GM12875 (cell line): ENCODE results near the gene NPY.

Source experiments
- H3K4me3 ChIP-seq: one replicate; pipeline ENCODE4 v1.5.1; 2011; ENCODE audit warnings: low read depth, low read length, control low read depth
- TF ChIP-seq, protein P1 (sequence below): IDR thresholded peaks from 2 replicates; pipeline ENCODE4 v1.5.1; 2011; ENCODE audit warnings: low read depth, mild to moderate bottlenecking, control low read depth, inconsistent platforms, low read length, moderate library complexity, borderline replicate concordance; ENCODE audit not compliant: insufficient read depth

The NPY gene

GRCh38 chr7:24291271-24291670 lies 7.3 kb downstream of the NPY start:
- H3K4me3 ChIP-seq, result no peak overlapping the region
- TF ChIP-seq, protein P1, sequence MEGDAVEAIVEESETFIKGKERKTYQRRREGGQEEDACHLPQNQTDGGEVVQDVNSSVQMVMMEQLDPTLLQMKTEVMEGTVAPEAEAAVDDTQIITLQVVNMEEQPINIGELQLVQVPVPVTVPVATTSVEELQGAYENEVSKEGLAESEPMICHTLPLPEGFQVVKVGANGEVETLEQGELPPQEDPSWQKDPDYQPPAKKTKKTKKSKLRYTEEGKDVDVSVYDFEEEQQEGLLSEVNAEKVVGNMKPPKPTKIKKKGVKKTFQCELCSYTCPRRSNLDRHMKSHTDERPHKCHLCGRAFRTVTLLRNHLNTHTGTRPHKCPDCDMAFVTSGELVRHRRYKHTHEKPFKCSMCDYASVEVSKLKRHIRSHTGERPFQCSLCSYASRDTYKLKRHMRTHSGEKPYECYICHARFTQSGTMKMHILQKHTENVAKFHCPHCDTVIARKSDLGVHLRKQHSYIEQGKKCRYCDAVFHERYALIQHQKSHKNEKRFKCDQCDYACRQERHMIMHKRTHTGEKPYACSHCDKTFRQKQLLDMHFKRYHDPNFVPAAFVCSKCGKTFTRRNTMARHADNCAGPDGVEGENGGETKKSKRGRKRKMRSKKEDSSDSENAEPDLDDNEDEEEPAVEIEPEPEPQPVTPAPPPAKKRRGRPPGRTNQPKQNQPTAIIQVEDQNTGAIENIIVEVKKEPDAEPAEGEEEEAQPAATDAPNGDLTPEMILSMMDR, result no peak

GRCh38 chr7:24297362-24297761 lies 13.4 kb downstream of the NPY start:
- no peak overlapping the region for H3K4me3 ChIP-seq
- TF ChIP-seq, protein P1, result no peak

GRCh38 chr7:24298696-24299095 lies 14.7 kb downstream of the NPY start:
- no peak overlapping the region for H3K4me3 ChIP-seq
- TF ChIP-seq, protein P1, result no peak

GRCh38 chr7:24299192-24299591 lies 15.2 kb downstream of the NPY start:
- no peak overlapping the region for H3K4me3 ChIP-seq
- TF ChIP-seq, protein P1, result no peak

DNA sequence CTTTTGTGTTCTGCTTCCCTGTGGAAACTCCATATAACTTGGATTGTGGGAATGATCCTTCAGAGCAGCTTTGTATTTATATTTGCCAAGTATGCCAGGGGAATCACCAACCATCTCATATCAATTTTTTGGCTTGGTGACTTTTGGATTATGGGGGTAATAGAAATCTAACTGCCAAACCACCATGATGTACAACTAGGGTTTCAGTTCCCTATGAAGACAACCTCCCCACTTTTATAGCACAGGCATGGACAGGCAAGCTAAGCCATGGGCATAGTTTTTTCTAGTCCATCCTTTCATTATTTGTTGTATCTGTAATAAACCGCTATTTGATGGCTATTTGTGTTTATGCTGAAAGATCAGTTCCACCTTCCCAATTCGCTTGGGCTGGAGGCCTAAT lies 17.7 kb downstream of the NPY start:
- no peak overlapping the region for H3K4me3 ChIP-seq
- TF ChIP-seq, protein P1, result no peak

DNA sequence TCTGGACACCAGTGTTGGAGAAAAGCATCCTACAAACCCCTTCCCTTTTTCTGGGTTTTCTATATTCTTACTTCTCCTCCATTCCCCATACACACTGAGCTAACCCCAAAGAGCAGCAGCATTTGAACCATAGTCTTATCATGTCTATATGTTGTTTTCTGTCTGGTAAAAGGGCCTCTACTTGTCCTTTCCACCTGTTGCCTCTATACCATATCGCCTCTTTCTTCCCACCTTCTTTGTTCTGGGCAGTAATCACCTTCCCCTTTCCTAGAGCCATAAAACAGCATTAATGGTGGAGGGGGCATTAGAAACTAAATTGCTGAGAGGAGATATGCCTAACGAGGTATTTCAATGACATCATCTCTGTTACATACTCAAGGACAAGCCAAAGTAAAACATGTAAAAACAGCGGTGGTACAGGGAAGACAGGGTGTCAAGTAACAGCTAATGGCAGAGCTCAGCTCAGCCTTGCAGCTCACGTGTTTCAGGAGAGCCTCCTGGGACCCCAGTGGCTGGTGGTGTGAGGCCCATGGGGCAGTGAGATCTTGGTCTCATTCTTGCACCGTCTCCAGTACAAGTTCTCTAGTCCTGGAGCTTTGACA lies 20.6 kb downstream of the NPY start:
- no peak overlapping the region for H3K4me3 ChIP-seq
- TF ChIP-seq, protein P1, result no peak

GRCh38 chr7:24307326-24307725 lies 23.3 kb downstream of the NPY start:
- H3K4me3 ChIP-seq, result no peak overlapping the region
- TF ChIP-seq, protein P1, result no peak
